Epithelial cell of prostate (primary cell): Measurements from ENCODE around the gene KIAA1549.

ENCODE experiments used
- DNase-seq: peaks from one replicate; pipeline ENCODE4 v3.0.0-alpha.2; 2011; ENCODE audit warnings: low read depth, low spot score
- H3K27ac ChIP-seq: fragments of 450-650 bp; 2 replicates; pipeline ENCODE4 v1.5.1; 2017; ENCODE audit warnings: mild to moderate bottlenecking

KIAA1549 gene

GRCh38 chr7:138889582-138890498 lies 91.3 kb downstream of the KIAA1549 start:
- DNase-seq, result no peak
- H3K27ac ChIP-seq, result no peak overlapping the region

DNA sequence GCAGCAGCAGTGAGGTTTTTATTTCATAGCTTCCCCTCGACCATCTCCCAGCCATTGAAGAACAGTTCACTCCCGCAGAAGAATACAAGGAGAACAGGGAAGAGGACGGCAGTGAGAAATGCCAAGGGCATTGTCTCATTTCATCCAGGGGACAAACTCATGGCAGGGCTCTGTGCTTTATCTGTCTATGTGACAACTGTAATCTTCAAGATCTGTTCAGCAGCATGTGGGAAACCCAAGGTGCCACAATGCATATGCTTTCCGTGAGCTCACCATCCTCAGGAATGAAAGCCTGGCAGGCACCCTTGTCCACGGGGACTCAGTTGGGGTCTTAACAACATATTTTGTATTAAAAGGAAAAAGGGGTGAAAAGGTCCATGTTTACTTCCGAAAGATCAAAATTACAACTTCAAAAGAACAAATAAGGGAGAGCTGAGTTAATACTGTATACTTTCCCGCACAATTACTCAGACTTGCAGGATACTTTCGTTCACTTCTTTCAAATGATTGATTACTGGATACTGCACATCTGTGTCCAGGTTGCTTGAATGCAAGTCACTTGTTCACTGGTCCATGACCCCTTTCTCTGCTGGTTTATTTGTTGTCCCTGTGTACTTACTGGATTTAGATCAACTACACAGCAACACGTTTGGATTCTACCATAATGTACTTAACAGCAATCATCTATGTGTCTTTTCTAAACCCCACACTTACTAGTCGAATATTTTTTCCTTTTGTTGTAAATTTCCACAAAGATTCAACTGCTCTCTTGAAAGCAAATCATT lies 93.1 kb downstream of the KIAA1549 start:
- H3K27ac ChIP-seq, result no peak overlapping the region
- DNase-seq, result no peak

DNA sequence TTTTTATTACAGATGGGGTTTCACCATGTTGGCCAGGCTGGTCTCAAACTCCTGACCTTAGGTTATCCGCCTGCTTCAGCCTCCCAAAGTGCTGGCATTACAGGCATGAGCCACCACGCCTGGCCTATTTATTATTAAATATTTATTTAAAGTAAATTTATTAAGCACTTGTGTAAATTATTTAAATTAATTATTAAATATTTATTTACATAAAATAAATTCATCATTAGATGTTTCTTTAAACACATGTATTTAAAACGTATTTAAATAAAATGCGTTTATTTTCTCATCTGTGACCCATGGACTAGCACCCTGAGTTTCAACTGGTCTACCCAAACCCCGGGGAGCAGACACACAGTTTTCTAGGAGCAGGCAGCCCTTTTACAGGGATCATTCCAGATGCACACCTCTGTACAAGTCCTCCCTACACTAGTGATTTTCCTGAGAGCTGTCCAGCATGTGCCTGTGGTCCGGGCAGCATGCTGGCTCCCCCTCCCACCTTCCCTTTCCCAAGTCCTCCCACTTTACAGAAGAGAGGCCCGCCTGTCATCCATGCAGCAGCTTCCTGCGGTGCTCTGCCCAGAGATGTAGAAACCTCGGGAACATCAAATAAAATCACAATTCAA lies 94.0 kb downstream of the KIAA1549 start:
- no peak overlapping the region for H3K27ac ChIP-seq
- no peak for DNase-seq

- DNase-seq, result no peak
- no peak overlapping the region for H3K27ac ChIP-seq
Measured at GRCh38 chr7:138886501-138886917, 94.7 kb downstream of the KIAA1549 start.

GRCh38 chr7:138885383-138886147 lies 95.6 kb downstream of the KIAA1549 start:
- DNase-seq, result no peak
- H3K27ac ChIP-seq, result no peak overlapping the region

- no peak for DNase-seq
- no peak overlapping the region for H3K27ac ChIP-seq
Measured at GRCh38 chr7:138882249-138882648, 98.9 kb downstream of the KIAA1549 start.

- H3K27ac ChIP-seq, result no peak overlapping the region
- no peak for DNase-seq
Measured at GRCh38 chr7:138881579-138882188, 99.5 kb downstream of the KIAA1549 start.

GRCh38 chr7:138880881-138881578 lies 100.2 kb downstream of the KIAA1549 start:
- DNase-seq, result no peak
- no peak overlapping the region for H3K27ac ChIP-seq

GRCh38 chr7:138879356-138879755 lies 101.8 kb downstream of the KIAA1549 start:
- no peak overlapping the region for H3K27ac ChIP-seq

DNA sequence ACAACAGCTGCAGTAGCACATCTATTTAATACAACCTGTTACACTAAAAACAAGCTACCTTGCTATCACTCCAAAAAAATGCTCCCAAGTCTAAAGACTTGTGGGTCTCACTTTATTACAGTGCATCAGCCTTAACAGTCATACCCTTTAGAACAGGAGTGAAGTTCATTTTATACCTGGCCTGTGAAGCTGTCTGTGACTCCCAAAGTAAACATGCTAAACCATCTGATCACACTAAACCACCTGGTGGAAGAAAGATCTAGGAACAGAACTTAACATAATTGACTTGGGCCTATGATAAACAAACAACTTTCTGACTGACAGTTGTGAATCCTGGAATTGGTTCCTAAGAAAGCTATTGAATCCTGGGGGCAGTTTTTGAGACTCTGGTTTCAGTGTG lies 102.3 kb downstream of the KIAA1549 start:
- no peak overlapping the region for H3K27ac ChIP-seq
- no peak for DNase-seq

More at GRCh38 chr7:138879356-138879755, 101.8 kb downstream of the KIAA1549 start:
- DNase-seq, result no peak

- no peak overlapping the region for H3K27ac ChIP-seq
- DNase-seq, result no peak
Measured at GRCh38 chr7:138878051-138878450, 103.1 kb downstream of the KIAA1549 start.

DNA sequence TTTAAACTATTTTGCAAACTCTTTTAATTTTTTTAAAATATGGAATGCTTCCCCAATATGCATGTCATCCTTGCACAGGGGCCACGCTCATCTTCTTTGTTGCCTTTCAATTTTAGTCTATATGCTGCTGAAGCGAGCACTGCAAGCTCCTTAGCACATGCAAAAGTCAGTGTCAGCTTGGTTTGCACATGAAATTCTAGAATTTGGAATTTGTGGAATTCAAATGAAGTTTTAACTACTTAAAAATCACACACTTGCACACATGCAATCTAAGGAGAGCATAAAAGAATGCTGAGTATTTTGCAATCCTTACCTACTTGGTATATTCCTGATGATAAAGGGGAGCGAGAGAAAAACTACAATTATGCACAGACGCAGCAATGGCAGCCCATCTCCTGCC lies 104.9 kb downstream of the KIAA1549 start:
- DNase-seq, result no peak
- peak overlapping the region; percentile 71 for H3K27ac ChIP-seq

DNA sequence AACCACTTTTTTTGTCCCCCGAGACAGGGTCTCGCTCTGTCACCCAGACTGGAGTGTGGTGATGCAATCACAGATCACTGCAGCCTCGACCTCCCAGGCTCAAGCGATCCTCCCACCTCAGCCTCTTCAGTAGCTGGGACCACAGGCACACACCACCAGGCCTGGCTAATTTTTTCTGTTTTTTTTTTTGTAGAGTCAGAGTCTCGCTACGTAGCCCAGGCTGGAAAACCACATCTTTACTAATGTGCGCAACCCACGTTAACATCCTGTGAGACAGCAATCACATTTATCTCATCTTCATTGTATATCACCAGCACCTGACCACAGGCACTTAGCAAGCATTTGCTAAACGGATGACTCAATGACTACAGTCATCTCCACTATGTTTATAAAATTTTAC lies 105.4 kb downstream of the KIAA1549 start:
- peak overlapping the region; percentile 71 for H3K27ac ChIP-seq
- peak; percentile 87 for DNase-seq

DNA sequence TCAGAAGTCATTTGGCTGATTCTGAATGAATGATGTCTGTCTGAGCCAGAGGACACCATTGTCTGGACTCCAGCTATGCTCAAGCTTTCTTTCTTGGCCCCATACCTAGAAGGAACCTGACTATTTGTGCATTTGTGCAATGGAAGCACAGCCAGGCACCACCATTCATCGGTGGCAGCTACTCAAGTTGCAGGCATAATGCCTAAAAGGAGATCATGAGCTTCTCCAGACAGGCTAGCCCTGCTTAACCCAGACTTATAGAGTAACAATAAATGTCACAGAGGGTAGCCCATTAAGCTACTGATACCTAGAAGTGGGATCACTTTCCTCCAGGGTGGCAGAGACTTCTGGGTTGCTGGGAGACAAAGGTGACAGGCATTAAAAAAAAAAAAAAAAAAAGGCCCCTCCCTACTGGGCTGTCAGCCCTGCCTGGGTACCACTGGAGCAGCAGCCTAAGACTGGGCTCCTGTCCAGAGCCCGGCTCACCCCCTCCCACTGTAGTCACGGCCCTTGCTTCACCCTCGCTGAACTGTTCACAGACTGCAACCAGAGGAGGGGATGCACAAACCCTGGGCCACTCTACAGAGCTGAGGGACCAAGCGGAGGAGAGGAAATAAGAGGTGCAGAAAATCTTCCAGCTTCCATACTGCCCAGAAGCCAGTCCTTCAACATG lies 107.8 kb downstream of the KIAA1549 start:
- DNase-seq, result no peak
- H3K27ac ChIP-seq, result peak overlapping the region; percentile 41

GRCh38 chr7:138872576-138872975 lies 108.6 kb downstream of the KIAA1549 start:
- peak overlapping the region; percentile 41 for H3K27ac ChIP-seq
- peak; percentile 24 for DNase-seq

DNA sequence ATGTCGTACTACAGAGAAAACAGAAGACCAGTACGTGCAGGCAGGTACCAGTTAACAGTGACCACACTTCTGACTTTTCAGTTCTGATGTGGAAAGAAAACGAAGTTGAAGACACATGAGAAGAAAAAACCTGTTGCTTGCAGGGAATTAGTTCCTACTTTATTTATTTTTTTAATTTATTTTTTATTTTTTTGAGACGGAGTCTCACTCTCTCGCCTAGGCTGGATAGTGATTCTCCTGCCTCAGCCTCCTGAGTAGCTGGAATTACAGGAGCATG lies 109.4 kb downstream of the KIAA1549 start:
- no peak for DNase-seq
- no peak overlapping the region for H3K27ac ChIP-seq

DNA sequence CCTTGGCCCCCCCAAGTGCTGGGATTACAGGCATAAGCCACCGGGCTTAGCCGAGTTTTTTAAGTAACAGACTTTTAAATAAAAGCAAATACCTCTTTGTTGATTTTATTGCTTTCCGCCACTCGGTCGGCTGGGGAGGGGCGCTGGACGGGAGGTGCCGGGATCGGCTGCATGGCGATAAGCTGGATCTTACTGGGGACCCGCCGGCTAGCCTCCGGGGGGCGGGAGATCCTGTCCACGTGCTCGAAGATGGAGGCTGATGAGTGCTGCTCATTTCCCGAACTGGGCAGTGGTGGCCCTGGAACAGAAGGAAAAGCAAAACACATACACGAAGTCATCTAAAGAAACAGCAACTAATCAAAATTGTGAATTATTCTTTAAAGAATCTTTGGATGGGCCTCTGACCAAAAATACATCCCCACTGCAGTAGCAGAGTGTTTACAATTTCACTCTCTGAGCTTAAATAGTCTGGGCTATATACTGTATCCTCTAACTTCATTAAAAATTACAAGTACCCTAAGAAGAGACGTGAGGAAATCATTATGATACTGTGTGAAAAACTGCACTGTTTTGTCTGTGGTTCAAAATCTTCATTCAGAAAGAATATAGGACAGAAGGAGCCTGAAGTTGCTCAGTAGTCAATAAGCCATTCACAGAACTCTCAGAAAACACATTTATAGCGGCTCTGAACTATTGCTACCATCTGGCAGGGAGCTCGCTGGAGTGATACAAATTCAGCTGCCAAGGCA lies 110.0 kb downstream of the KIAA1549 start:
- no peak overlapping the region for H3K27ac ChIP-seq
- no peak for DNase-seq

DNA sequence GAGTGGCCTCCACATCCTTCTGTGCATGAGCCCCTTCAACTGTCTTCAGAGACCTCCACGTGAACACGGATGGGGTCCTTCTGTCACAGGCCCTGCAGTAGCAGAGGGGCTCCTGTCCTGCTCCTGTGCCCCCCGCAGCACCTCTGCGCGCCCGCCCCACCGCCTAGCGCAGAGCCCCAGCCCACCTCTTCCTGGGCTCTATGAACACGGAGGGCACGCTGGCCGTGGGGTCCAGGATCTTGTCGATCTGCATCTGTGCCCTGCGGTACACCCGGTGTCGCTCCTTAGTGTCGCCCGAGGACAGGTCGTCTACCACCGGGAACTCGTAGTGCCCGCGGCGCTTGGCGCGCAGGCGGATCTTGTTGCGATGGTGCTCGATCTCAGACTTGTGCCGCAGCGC lies 111.8 kb downstream of the KIAA1549 start:
- no peak for DNase-seq
- H3K27ac ChIP-seq, result no peak overlapping the region
